Tibial artery (tissue), 4 donors: ENCODE results near the gene DGKE.

Experiments used
- DNase-seq, 2 donors: peaks; one replicate each; pipeline ENCODE4 v3.0.0-alpha.2; 2019
- H3K27ac ChIP-seq, 2 donors: fragments of 200-600 bp; sonication (generic) in 1 of 2; 1 replicate in 1 of 2; 2 replicates in 1 of 2; pipeline ENCODE4 v1.5.1; 2018 to 2019; ENCODE audit warnings: mild to moderate bottlenecking in 1 of 2
- H3K27me3 ChIP-seq, 2 donors: fragments of 200-600 bp; sonication (generic) in 1 of 2; one replicate each; pipeline versions ENCODE4 v1.5.1 to v1.6.0; 2016 to 2019
- H3K36me3 ChIP-seq, 3 donors: fragments of 200-600 bp; sonication (generic) in 2 of 3; one replicate each; pipeline ENCODE4 v1.5.1; 2016 to 2019; ENCODE audit warnings: mild to moderate bottlenecking in 2 of 3
- H3K4me1 ChIP-seq, 4 donors: fragments of 200-600 bp; sonication (generic) in 2 of 4; 1 replicate in 3 of 4; 2 replicates in 1 of 4; pipeline ENCODE4 v1.5.1; 2016 to 2019
- H3K4me3 ChIP-seq, 2 donors: fragments of 200-600 bp; sonication (generic) in 1 of 2; 1 replicate in 1 of 2; 2 replicates in 1 of 2; pipeline ENCODE4 v1.5.1; 2018 to 2019; ENCODE audit warnings: mild to moderate bottlenecking in 2 of 2
- H3K9me3 ChIP-seq, 3 donors: fragments of 200-600 bp; sonication (generic) in 1 of 3; one replicate each; pipeline ENCODE4 v1.5.1; 2016 to 2019
- intact Hi-C: fragments of 100-400 bp; cut with DNase I; formaldehyde crosslinking; loops from one replicate; pipeline ENCODE4 v1.15.0; 2023; ENCODE audit warnings: low total_unique reads
- TF ChIP-seq, protein P1 (sequence below), 2 experiments: fragments of 200-600 bp in 1 of 2; fragments of 450-650 bp in 1 of 2; IDR thresholded peaks; one replicate each; pipeline ENCODE4 v1.5.1; 2017 to 2019; ENCODE audit warnings: antibody characterized with exemption in 2 of 2, mild to moderate bottlenecking in 1 of 2, moderate library complexity in 1 of 2

The DGKE gene

DNA sequence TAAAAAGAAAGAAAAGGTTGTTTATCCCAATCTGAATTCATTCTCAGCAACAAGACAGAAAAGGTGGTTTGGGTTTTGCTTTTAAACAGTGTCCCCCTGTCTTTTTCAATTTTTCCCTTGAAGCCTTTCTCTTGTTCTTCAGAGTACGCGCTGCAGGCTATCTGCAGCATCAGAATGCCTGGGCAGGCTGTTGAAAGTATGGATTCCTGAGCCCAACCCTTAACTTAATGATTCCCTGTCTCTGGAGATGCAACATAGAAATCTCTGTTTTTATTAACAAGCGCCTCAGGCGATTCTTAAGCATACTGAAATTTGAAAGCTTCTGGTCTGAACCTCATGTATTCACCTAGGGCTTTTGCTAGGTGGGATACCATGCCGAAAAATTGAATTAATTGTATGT lies 32.1 kb downstream of the DGKE start:
- TF ChIP-seq, protein P1, sequence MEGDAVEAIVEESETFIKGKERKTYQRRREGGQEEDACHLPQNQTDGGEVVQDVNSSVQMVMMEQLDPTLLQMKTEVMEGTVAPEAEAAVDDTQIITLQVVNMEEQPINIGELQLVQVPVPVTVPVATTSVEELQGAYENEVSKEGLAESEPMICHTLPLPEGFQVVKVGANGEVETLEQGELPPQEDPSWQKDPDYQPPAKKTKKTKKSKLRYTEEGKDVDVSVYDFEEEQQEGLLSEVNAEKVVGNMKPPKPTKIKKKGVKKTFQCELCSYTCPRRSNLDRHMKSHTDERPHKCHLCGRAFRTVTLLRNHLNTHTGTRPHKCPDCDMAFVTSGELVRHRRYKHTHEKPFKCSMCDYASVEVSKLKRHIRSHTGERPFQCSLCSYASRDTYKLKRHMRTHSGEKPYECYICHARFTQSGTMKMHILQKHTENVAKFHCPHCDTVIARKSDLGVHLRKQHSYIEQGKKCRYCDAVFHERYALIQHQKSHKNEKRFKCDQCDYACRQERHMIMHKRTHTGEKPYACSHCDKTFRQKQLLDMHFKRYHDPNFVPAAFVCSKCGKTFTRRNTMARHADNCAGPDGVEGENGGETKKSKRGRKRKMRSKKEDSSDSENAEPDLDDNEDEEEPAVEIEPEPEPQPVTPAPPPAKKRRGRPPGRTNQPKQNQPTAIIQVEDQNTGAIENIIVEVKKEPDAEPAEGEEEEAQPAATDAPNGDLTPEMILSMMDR (IDR thresholded peaks at IDR 0.05) = no peak
- DNase-seq = no peak
- Histone ChIP-seq H3K4me1 (no peaks in the 10 kb centered on the region), H3K4me3 (no peak overlapping the region), H3K27ac (no peak overlapping the region), H3K36me3 (peaks cover 15 to 36% (median 22%) of the 10 kb centered on the region in 3 donors), H3K27me3 (no peaks in the 10 kb centered on the region), H3K9me3 (no peaks in the 10 kb centered on the region)
- intact Hi-C loops = no loop called here

DNA sequence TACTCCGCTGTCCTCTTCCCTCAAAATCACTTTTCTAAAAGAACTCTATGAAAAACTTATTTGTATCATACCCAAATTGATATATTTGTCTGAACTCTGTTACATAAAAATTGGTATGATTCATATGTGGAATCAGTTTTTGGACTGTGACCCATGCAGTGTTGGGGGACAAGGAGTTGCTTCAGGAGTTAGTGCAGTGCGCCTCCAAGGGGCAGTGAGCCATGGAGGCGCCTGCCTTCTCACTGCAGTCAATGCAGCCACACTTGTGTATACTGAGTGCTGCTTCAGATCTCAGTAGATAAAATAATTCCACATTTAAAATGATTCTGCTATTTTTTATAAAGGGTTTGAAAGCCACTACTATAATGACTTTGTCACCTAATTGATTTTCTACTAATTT lies 32.5 kb downstream of the DGKE start:
- H3K4me3 ChIP-seq = no peak overlapping the region
- H3K27ac ChIP-seq = no peak overlapping the region
- no peaks in the 10 kb centered on the region for H3K27me3 ChIP-seq
- H3K36me3 ChIP-seq = peaks cover 15 to 33% (median 18%) of the 10 kb centered on the region in 3 donors
- TF ChIP-seq, protein P1 (IDR thresholded peaks at IDR 0.05) = no peak
- H3K4me1 ChIP-seq = no peaks in the 10 kb centered on the region
- intact Hi-C loops = no loop called here
- no peak for DNase-seq
- H3K9me3 ChIP-seq = no peaks in the 10 kb centered on the region

- no peak overlapping the region for H3K27ac ChIP-seq
- peaks cover 5 to 19% (median 5%) of the 10 kb centered on the region in 3 donors for H3K36me3 ChIP-seq
- no peak overlapping the region for H3K4me3 ChIP-seq
- DNase-seq = no peak
- H3K9me3 ChIP-seq = no peaks in the 10 kb centered on the region
- intact Hi-C loops = no loop called here
- TF ChIP-seq, protein P1 (IDR thresholded peaks at IDR 0.05) = no peak
- H3K4me1 ChIP-seq = no peaks in the 10 kb centered on the region
- H3K27me3 ChIP-seq = no peaks in the 10 kb centered on the region
These were observed 34.0 kb downstream of the DGKE start for GRCh38 chr17:56867948-56868376.

DNA sequence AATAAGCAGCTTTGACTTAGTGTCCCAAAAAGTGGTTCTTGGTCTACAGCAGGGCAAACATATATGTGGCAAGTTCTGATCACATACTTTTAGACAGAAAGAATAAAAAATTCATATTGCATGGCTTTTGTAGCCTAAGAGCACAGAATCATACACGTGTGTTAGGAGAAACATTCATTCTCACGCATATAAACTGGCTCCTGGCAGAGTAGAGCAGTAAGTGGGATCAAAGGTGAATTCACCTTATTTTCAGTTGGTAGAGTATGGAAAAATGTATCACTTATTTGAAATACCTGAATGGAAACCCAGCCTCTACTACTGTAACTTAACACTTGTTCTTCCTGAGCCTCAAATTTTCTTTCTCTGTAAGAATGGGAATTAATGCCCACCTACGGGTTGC lies 34.8 kb downstream of the DGKE start:
- DNase-seq = no peak
- no peak overlapping the region for H3K4me3 ChIP-seq
- H3K27ac ChIP-seq = no peak overlapping the region
- H3K27me3 ChIP-seq = no peaks in the 10 kb centered on the region
- H3K4me1 ChIP-seq = no peaks in the 10 kb centered on the region
- H3K9me3 ChIP-seq = no peaks in the 10 kb centered on the region
- H3K36me3 ChIP-seq = peaks cover 0 to 12% (median 0%) of the 10 kb centered on the region in 3 donors
- intact Hi-C loops = no loop called here
- TF ChIP-seq, protein P1 (IDR thresholded peaks at IDR 0.05) = no peak

DNA sequence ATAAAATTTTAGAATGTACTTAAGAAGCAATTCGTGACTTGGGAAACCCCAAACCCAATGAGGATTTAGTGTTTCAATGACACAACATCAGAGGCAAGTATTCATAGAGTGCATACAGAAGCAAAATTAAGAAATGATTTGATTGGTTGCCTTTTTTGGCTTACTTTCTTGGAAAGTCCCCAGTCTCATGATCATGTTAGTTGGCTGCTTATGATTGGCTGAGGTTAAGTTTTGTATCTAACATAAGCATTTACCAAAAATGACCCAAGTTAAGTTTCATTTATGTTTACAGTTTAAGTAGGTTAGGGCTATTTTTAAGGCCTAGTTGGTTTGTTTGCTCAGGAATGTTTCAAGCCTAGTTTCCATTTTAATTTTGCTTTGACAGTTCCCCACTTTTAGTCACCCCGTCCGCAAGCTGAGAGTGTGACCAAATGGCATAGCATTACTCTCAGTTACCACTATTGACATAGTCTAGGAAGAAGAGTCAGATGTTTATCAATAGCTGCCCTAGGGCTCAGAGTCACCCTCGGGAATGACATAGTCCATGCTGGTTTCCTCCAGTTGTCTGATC lies 36.2 kb downstream of the DGKE start:
- Histone ChIP-seq H3K27ac (no peak overlapping the region), H3K4me3 (no peak overlapping the region), H3K27me3 (no peaks in the 10 kb centered on the region), H3K36me3 (no peaks in the 10 kb centered on the region), H3K9me3 (no peaks in the 10 kb centered on the region), H3K4me1 (no peaks in the 10 kb centered on the region)
- TF ChIP-seq, protein P1 (IDR thresholded peaks at IDR 0.05) = no peak
- DNase-seq = no peak
- intact Hi-C loops = no loop called here

- TF ChIP-seq, protein P1 (IDR thresholded peaks at IDR 0.05) = no peak
- no peaks in the 10 kb centered on the region for H3K4me1 ChIP-seq
- H3K36me3 ChIP-seq = no peaks in the 10 kb centered on the region
- H3K27ac ChIP-seq = no peak overlapping the region
- DNase-seq = no peak
- no peaks in the 10 kb centered on the region for H3K27me3 ChIP-seq
- H3K9me3 ChIP-seq = no peaks in the 10 kb centered on the region
- intact Hi-C loops = no loop called here
- H3K4me3 ChIP-seq = no peak overlapping the region
These were observed 42.8 kb downstream of the DGKE start for GRCh38 chr17:56876766-56877179.
